GM11168 (cell line): ENCODE measurements around the gene SRXN1.

Experiments used
- in situ Hi-C: fragments of 300-500 bp; cut with MboI; formaldehyde crosslinking; loops from one replicate; pipeline ENCODE4 v1.12.0; 2022; ENCODE audit warnings: low sequenced_read_pairs; ENCODE audit not compliant: unreplicated experiment

Gene SRXN1

GRCh38 chr20:675453-676314 lies 22.7 kb upstream of the SRXN1 start, which contains the start of gene SCRT2:
Gene SCRT2, minus strand, starts transcription at chr20:675802. Its CDS starts 201 bp downstream, at chr20:675601.
- in situ Hi-C loops, result no loop called here

DNA sequence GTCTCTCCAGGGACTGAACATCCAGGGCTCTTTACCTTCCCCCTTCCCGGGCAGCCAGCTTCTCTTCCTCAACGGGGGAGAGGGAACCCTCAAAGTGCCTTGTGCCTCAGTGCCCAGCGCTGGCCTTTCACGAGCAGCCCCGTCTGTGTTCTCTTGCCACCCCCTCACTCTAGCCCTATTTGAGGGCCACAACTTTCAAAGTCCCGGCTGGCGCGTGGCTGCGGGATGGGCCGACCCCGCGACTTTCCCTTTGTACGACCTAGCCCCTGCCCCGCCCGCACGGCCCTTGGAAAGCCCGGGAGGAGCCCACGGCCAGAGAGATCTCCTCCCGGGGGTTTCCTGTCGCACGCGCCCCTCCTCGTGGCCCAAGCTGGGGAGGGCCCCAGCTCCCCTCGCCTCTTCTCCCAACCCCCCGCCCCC lies 22.0 kb upstream of the SRXN1 start:
- in situ Hi-C loops, result no loop called here

DNA sequence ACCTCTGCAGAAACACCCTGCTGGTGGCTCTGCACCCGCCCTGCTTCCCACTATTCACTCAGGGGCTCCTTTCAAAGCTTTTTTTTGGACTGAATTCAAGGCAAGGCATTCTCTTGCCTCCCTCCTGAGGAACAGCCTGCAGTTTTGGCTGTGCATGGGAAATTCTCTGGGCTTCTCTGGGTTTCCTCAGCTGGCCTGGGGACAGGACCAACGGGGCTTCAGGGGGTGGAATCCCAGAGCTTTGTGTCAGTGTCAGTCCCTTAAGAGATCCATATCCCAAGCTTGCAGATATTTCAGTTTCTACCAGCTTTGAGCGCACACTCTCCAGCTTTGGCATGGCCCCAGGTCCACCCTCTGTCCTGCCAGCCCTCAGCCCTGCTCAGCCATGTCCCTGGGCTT lies 20.6 kb upstream of the SRXN1 start:
- in situ Hi-C loops, result no loop called here

- in situ Hi-C loops, result no loop called here
Measured at GRCh38 chr20:672963-673602, 20.1 kb upstream of the SRXN1 start.

DNA sequence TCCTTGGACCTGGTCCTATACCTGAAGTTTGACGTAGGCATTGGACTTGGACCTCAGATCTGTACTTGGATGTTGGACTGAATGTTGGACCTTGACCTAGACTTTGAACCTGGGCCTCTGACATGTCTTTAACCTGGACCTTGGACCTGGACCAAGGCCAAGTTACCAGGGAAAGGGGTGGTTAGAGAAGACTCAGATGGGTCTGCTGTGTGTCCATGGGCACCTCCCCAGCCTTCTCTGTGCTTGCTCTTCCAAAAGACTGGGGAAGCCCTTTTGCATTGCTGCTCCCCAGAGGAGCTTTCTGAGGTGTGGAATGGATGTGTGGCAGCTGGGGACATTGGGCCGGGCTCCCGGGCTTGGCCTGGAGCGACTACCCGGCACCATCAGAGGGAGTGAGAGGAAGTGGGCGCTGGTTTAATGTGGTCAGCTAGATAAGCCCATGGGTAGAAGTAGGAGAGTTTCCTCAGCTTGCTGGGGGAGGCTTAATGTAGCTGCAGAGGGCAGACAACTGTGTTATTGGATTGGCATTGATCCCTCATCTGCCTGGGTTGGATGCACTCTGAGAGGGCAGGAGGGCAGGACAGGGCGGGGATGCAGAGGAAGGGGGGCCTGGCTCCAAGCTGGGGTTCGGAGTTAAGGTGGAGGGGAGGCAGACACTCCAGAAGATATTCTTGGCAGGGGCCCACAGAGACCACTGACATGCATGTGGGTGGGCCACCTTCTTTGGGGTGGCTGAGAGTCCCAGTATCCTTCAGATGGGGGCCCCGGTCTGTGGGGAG lies 18.4 kb upstream of the SRXN1 start:
- in situ Hi-C loops, result no loop called here

DNA sequence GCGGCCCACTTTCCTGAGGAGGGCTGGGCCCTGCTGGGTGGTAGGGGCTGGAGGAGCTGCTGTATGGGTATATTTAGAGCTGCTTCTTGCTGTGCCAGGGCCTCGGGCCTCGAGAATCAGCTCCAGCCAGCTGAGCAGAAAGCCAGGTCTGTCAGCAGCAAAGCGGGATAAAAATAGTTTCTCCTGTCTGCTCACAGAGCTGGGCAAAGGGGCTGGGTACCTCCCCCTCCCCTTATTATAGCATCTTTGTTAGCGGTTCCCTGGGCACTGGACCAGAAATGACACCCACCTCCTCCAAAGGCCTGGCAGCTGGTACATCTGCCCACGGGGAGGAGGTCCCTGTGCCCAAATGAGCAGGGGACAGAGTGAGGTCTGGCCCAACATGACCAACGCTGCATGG lies 16.6 kb upstream of the SRXN1 start:
- in situ Hi-C loops, result no loop called here

GRCh38 chr20:668638-669037 lies 15.6 kb upstream of the SRXN1 start:
- in situ Hi-C loops, result no loop called here

DNA sequence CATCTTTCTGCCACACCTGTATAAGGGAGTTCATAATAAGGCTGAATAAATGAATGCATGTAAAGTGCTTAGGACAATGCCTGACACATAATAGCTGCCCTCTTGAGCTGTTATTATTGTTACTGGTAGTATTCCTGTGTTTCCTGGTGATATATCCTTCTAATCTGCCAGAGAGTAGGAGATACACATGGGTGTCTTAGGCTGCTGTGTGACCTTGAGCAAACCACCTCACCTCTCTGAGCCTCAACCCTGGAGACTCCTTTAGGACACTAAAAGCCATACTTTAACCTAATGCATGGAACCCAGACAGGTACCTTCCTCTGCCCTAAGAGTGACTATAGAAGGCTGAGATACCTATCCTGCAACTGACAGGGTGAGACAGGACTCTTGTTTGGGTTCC lies 15.1 kb upstream of the SRXN1 start:
- in situ Hi-C loops, result no loop called here

DNA sequence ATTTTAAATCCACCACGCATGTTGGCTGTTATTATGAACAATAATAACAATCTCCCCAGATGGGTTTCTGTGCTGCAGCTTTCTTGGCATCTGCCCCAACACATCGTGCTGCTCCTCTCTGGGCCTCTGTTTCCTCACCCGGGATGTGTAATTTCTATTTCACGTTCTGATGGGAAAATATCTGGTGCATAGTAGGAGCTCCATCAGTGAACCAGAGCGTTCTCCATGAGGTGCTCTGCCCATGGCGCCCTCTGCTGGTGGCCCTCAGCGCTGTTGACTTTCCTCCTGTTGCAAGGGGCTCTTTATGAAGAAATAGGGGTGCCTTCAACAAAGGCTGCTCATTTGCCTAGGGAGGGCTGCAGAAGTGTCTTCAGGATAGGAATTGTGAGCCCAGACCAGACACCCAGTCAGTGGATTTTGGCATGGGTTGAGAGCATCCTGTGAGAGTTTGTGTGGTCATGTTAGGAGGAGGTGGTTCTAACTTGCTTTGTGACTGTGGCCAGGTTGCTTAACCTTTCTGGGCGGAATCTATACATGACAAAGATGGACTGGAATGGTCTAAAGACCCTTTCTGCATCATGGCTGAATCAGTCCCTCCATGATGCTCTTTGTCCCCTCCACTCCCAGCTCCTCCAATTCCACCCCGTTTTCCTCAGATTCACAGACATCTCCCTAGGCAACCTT lies 14.5 kb upstream of the SRXN1 start:
- in situ Hi-C loops, result no loop called here

DNA sequence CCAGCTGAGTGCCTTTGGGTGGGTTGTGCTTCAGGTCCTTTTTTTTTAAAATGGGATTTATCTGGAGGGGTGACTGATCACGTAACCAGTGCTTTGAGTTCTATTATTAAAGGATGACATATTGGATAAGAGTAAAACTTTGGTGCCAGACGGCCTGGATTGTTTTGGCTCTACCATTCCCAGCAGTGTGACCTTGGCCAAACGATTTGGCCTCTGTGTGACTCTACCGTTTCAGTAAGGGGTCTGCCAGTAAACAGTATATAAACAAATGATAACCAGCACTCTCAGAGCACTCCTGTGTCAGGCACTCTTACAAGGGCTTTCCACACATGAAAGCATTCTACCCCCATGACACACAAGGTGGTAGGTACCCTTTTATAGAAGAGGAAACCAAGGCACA lies 13.9 kb upstream of the SRXN1 start:
- in situ Hi-C loops, result no loop called here

DNA sequence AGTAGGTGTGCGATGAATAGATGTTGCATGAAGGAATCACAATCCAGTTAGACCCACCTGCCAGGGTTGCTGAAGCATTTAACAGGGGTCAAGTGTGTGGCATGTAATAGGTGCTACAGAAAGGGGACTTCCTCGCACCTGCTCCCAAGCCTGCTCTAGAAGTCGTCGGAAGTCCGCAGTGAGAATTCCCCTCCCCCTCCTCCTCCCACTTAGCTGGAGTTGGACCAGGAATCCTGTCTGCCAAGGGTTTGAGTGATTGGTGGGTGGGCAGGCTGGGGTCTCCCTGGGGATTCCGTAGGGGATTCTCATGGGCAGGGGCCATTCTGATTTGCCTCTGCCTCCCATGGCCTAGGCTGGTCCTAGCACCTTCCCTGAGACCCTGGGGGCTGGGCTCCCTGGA lies 12.3 kb upstream of the SRXN1 start:
- in situ Hi-C loops, result no loop called here

DNA sequence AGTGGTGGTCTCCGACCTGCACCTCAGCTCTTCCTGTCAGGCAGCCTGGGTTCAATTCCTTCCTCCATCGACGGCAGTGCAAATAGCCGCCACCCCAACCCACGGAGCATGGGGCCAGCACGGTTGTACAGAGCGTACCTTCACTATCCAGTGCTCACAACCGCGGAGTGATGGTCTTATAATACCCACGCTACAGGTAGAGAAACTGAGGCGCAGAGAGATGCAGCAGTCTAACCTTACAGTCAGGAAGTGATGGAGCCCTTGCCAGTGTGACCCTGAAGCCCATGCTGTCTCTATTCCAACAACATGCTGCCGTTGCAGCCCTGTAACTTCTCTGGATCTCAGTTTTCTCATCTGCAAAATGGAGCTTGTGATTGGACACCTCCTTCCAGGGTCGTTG lies 11.6 kb upstream of the SRXN1 start:
- in situ Hi-C loops, result no loop called here

DNA sequence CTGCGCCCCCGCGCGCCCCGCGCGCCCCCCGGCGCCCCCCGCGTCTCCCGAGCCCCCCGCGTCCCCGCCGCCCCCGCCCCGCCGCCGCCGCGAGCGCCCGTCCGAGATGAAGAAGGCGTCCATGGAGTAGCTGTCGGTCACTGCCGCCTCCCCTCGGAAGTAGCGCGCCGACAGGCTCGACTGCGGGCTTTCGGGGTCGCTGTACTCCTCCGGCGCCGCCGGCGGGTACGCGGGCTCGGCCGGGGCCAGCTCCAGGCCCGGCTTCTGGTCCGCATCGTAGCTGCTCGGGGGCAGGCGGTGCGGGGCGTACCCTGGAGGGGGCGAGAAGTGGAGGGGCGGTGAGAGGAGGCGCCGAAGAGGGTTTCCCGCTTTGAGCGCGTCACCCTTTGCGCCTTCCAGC lies 11.2 kb upstream of the SRXN1 start:
- in situ Hi-C loops, result no loop called here

DNA sequence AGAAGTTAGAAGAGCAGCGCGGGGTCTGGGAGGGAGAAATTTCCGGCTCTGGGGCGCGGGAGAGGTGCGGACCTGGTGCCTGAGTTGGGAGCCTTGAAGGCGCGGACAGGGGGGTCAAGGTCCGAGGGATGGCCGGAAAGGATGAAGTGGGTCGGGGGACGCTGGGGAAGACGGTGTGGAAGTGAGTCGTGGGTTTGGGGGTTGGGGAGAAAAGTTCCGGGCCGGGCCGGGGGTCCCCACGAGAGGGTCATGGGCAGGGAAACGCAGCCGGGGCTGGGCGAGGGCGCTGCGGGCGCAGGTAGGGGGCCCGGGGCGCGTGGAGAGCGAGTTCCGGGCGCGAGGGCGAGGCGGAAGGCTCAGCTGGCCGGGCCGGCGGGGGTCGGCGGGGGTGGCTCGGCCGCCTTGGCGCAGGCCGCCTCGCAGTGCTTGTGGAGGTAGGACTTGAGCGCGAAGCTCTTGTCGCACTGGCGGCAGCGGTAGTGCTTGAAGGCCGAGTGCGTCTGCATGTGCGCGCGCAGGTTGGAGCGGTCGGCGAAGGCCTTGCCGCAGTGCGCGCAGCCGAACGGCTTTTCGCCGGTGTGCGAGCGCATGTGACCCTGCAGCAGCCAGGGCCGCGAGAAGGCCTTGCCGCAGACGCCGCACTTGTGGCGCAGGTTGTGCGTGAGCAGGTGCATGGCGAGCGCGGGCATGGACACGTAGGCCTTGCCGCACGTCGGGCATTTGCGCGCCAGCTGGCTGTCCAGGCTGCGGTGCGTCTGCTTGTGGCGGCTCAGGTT lies 10.5 kb upstream of the SRXN1 start:
- in situ Hi-C loops, result no loop called here

GRCh38 chr20:662277-663192 lies 9.5 kb upstream of the SRXN1 start:
- in situ Hi-C loops, result no loop called here

- in situ Hi-C loops, result no loop called here
Measured at GRCh38 chr20:661474-662270, 8.7 kb upstream of the SRXN1 start.

DNA sequence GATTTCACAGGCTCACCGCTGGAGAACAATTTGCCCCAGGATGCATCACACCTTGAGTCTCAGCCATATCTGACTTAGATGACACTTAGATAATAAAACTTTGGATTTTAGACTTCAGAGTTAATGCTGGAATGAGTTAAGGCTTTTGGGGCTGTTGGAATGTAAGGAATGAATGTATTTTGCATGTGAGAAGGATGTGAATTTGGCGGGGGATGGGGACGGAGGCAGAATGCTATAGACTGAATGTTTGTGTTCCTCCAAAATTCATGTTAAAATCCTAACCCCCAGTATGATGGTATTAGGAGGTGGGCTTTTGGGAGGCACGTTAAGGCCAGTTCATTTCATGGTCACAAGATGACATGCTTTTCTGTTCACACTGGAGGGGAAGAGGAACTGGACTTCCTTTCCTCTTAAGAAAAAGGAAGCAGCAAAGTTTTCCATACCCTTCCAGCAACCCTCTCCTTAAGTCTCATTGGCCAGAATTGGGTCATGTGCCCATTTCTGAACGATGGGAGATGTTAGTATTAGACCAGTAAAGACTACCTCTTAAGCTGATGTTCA lies 5.8 kb upstream of the SRXN1 start:
- in situ Hi-C loops, result no loop called here

GRCh38 chr20:658202-658601 lies 5.2 kb upstream of the SRXN1 start:
- in situ Hi-C loops, result no loop called here
